Keratinocyte (primary cell): Measurements from ENCODE around the gene NR6A1. TPM values are rescaled to one million over a fixed set of nuclear protein-coding genes. Genes with fewer than 3 reads are reported as not detected.

Source experiments
- DNase-seq: peaks from one replicate; pipeline ENCODE4 v3.0.0-alpha.2; 2011; ENCODE audit warnings: low read depth, missing footprints, low spot score
- FAIRE-seq: peaks from 2 replicates; lab custom pipeline; 2011; peaks lifted over from hg19 to GRCh38; lab: Jason Lieb, UNC
- H2AFZ ChIP-seq: 2 replicates; pipeline ENCODE4 v1.6.0; 2012; ENCODE audit warnings: low read length, control low read depth, inconsistent platforms; ENCODE audit not compliant: control insufficient read depth
- H3K27ac ChIP-seq: 2 replicates; pipeline ENCODE4 v1.5.1; 2011; ENCODE audit warnings: low read length; ENCODE audit not compliant: control insufficient read depth, insufficient read depth
- H3K27me3 ChIP-seq: 3 replicates; pipeline ENCODE4 v1.6.0; 2011; ENCODE audit warnings: low read length; ENCODE audit not compliant: control insufficient read depth, insufficient read depth; ENCODE audit errors: extremely low read depth
- H3K36me3 ChIP-seq, 2 experiments: 2 replicates in 1 of 2; 3 replicates in 1 of 2; pipeline ENCODE4 v1.5.1; 2011; ENCODE audit warnings: low read length in 2 of 2, mild to moderate bottlenecking in 1 of 2; ENCODE audit not compliant: control insufficient read depth in 2 of 2, insufficient read depth in 2 of 2; ENCODE audit errors: extremely low read depth in 1 of 2
- H3K4me1 ChIP-seq: 3 replicates; pipeline ENCODE4 v1.5.1; 2011; ENCODE audit warnings: low read length; ENCODE audit not compliant: control insufficient read depth, insufficient read depth; ENCODE audit errors: extremely low read depth
- H3K4me2 ChIP-seq: 3 replicates; pipeline ENCODE4 v1.6.0; 2011; ENCODE audit warnings: low read depth, low read length; ENCODE audit not compliant: control insufficient read depth, insufficient read depth; ENCODE audit errors: extremely low read depth
- H3K4me3 ChIP-seq, 3 experiments: fragments of 200-600 bp in 1 of 3; sonication (generic) in 1 of 3; 2 replicates in 2 of 3; 3 replicates in 1 of 3; pipeline ENCODE4 v1.5.1; 2011 to 2016; ENCODE audit warnings: low read length in 3 of 3, mild to moderate bottlenecking in 3 of 3, control low read depth in 2 of 3, inconsistent platforms in 1 of 3, low read depth in 1 of 3, mixed read lengths in 1 of 3, mixed run types in 1 of 3, moderate library complexity in 1 of 3; ENCODE audit not compliant: control insufficient read depth in 2 of 3, insufficient read depth in 2 of 3; ENCODE audit errors: extremely low read depth in 1 of 3
- H3K79me2 ChIP-seq: 2 replicates; pipeline ENCODE4 v1.6.0; 2012; ENCODE audit warnings: low read length; ENCODE audit not compliant: control insufficient read depth, insufficient read depth
- H3K9ac ChIP-seq: 3 replicates; pipeline ENCODE4 v1.6.0; 2011; ENCODE audit warnings: low read length; ENCODE audit not compliant: control insufficient read depth, insufficient read depth; ENCODE audit errors: extremely low read depth
- H3K9me1 ChIP-seq: 3 replicates; pipeline ENCODE4 v1.6.0; 2011; ENCODE audit warnings: low read length; ENCODE audit not compliant: control insufficient read depth, insufficient read depth; ENCODE audit errors: extremely low read depth
- H3K9me3 ChIP-seq: 2 replicates; pipeline ENCODE4 v1.5.1; 2012; ENCODE audit warnings: low read depth, low read length; ENCODE audit not compliant: control insufficient read depth
- H4K20me1 ChIP-seq: 3 replicates; pipeline ENCODE4 v1.6.0; 2011; ENCODE audit warnings: low read length; ENCODE audit not compliant: control insufficient read depth, insufficient read depth; ENCODE audit errors: extremely low read depth
- EZH2 ChIP-seq: IDR thresholded peaks from one replicate; pipeline ENCODE4 v1.6.1; 2012; ENCODE audit warnings: inconsistent platforms, mild to moderate bottlenecking, low read length, moderate library complexity
- dilution Hi-C: fragments of 300-500 bp; cut with MboI; formaldehyde crosslinking; loops from one replicate; pipeline ENCODE4 v1.7.0; 2020; ENCODE audit warnings: low sequenced_read_pairs; ENCODE audit not compliant: extremely low pct_ligation_motif_present
- polyA plus RNA-seq, 5 experiments: library from polyadenylated mRNA; depleted of rRNA in 3 of 5; stranded (reverse) in 3 of 5; stranded (forward) in 1 of 5; unstranded in 1 of 5; fragments of >200 nt; gene quantifications; 1 replicate in 1 of 5; 2 replicates in 3 of 5; 3 replicates in 1 of 5; pipeline versions ENCODE4 v1.2.1 to v1.2.3, GENCODE V29; 2011 to 2012; ENCODE audit warnings: missing spikeins in 2 of 5, low read depth in 1 of 5, low replicate concordance in 1 of 5
- TF ChIP-seq, protein P1 (sequence below), 3 experiments: IDR thresholded peaks in 1 of 3; conservative IDR thresholded peaks in 1 of 3; optimal IDR thresholded peaks in 1 of 3; 2 replicates in 2 of 3; 3 replicates in 1 of 3; pipeline versions ENCODE3 to v1.5.1; 2011; ENCODE audit warnings: low read length in 3 of 3, mild to moderate bottlenecking in 3 of 3, moderate library complexity in 2 of 3, control low read depth in 1 of 3, inconsistent platforms in 1 of 3; ENCODE audit not compliant: insufficient read depth in 2 of 3; ENCODE audit errors: extremely low read depth in 1 of 3

Gene NR6A1
- polyA plus RNA-seq, 1 donor (not counting 4 experiments of a cell fraction or from before 2014, with no cell fraction given) = 1.8 TPM

DNA sequence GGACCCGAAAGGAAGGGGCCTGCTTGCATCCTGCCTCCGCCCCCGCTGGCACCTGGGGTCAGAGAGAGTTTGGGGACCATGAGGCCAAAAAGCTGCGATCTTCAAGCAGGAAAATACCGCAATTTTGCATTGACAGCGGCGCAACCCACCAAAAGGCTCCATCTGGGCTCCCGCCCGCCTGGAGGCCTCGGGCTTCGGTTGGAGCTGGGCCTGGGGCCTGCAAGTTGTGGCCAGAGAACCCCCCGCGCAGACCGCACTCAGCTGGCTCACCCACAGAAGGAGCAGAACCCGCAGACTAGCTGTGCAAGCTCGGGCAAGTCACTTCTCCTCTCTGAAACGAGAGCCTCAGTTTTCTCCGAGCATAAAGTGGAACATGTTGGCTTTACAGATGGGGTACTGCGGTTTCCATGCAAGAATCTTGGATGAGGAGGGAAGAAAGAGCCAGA lies 265.2 kb downstream of the NR6A1 start:
- Histone ChIP-seq H3K4me1 (peaks cover 9% of the 10 kb centered on the region), H3K9me3 (no peaks in the 10 kb centered on the region), H3K4me2 (peak overlapping the region; percentile 27), H3K9ac (no peak overlapping the region), H4K20me1 (no peaks in the 10 kb centered on the region), H3K9me1 (no peaks in the 10 kb centered on the region), H3K27me3 (peaks cover 51% of the 10 kb centered on the region), H3K27ac (no peak overlapping the region), H2AFZ (no peak overlapping the region), H3K79me2 (no peaks in the 10 kb centered on the region), H3K36me3 (no peaks in the 10 kb centered on the region), H3K4me3 (no peak overlapping the region)
- dilution Hi-C loops = no loop called here
- no peak for DNase-seq
- no peak for TF ChIP-seq EZH2
- TF ChIP-seq, protein P1, sequence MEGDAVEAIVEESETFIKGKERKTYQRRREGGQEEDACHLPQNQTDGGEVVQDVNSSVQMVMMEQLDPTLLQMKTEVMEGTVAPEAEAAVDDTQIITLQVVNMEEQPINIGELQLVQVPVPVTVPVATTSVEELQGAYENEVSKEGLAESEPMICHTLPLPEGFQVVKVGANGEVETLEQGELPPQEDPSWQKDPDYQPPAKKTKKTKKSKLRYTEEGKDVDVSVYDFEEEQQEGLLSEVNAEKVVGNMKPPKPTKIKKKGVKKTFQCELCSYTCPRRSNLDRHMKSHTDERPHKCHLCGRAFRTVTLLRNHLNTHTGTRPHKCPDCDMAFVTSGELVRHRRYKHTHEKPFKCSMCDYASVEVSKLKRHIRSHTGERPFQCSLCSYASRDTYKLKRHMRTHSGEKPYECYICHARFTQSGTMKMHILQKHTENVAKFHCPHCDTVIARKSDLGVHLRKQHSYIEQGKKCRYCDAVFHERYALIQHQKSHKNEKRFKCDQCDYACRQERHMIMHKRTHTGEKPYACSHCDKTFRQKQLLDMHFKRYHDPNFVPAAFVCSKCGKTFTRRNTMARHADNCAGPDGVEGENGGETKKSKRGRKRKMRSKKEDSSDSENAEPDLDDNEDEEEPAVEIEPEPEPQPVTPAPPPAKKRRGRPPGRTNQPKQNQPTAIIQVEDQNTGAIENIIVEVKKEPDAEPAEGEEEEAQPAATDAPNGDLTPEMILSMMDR (optimal IDR thresholded peaks at IDR 0.05 in 1 of 3, IDR thresholded peaks at IDR 0.05 in 1 of 3, conservative IDR thresholded peaks at IDR 0.05 in 1 of 3; ENCODE audit: extremely low read depth in 1 of 3, insufficient read depth in 2 of 3, low read length in 3 of 3) = no peak
- FAIRE-seq = no peak

DNA sequence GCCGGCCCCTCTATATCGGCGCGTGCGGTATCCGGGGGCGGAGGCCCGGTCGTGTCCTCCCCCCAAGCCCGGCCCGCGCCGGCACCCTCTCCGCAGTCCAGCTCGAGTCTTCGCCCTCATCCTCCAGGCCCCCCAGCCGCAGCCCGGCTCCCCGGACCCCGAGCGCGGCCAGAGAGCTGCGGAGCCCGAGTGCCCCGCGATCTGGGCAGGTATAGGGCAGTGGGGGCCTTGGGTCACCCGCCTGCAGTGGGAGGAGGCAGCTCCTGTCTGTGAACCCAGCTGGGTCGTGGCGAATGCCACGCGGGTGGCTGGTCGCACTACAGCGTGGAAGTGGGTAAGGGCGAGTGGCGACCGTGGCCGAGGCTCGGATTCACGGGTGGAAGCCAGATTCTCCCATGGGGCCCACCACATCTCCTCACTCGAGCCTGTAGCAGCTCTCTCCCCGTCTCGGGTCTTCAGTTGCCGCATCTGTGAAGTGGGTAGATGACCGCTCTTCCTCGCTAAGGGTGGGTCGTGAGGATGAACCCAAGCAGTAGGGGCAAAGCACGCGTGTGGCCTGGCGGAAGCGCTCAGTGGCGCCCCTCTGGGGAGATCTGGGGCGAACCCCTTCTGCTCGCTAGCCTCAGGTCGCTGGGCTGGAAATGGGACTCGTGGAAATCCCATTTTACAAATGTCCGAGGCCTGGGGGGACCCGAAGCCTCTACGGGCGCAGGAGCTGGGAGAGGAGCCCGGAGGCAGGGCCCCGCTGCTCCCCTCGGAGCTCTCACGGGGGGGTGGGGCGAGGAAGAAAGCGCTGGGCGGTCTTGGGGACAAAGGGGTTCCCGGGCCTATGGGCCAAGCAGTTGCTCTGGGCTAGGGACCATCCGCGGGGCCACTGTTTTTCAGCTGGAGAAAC lies 265.9 kb downstream of the NR6A1 start:
- peaks cover 54% of the 10 kb centered on the region for H3K27me3 ChIP-seq

More for the DNA sequence above, 265.9 kb downstream of the NR6A1 start:
- H3K9me3 ChIP-seq = no peaks in the 10 kb centered on the region
- H3K79me2 ChIP-seq = no peaks in the 10 kb centered on the region
- no peak for FAIRE-seq
- H3K9ac ChIP-seq = no peak overlapping the region
- no peak for DNase-seq
- dilution Hi-C loops = no loop called here
- H3K9me1 ChIP-seq = no peaks in the 10 kb centered on the region
- H3K4me3 ChIP-seq = no peak overlapping the region
- no peaks in the 10 kb centered on the region for H3K36me3 ChIP-seq
- H3K27ac ChIP-seq = no peak overlapping the region
- TF ChIP-seq, protein P1 (optimal IDR thresholded peaks at IDR 0.05 in 1 of 3, IDR thresholded peaks at IDR 0.05 in 1 of 3, conservative IDR thresholded peaks at IDR 0.05 in 1 of 3; ENCODE audit: extremely low read depth in 1 of 3, insufficient read depth in 2 of 3, low read length in 3 of 3) = no peak
- peak; percentile 94 for TF ChIP-seq EZH2
- no peaks in the 10 kb centered on the region for H4K20me1 ChIP-seq
- H3K4me1 ChIP-seq = peaks cover 9% of the 10 kb centered on the region
- H2AFZ ChIP-seq = no peak overlapping the region
- no peak overlapping the region for H3K4me2 ChIP-seq
